CD14-positive monocyte (primary cell): ENCODE results near the gene NLRP4. TPM values are rescaled to one million over a fixed set of nuclear protein-coding genes. Genes with fewer than 3 reads are reported as not detected.
A peak's percentile ranks its signal among the peaks of the same experiment; 100 is the strongest.
"Not testable (repeated sequence)": the region's sequence is repeated elsewhere in the genome, so short reads cannot be mapped to it uniquely, and the experiment has no call there.

Experiments used
- DNase-seq, 3 donors: peaks; one replicate each; pipeline ENCODE4 v3.0.0-alpha.2; 2011 to 2022
- H2AFZ ChIP-seq: 2 replicates; pipeline ENCODE4 v1.6.0; 2012; ENCODE audit warnings: mild to moderate bottlenecking, low read depth, low read length, inconsistent platforms; ENCODE audit not compliant: insufficient read depth, poor library complexity, severe bottlenecking
- H3K27ac ChIP-seq, 2 donors: 1 replicate in 1 of 2; 2 replicates in 1 of 2; pipeline ENCODE4 v1.5.1; 2012 to 2013; ENCODE audit warnings: low read length in 2 of 2, control low read depth in 1 of 2, inconsistent platforms in 1 of 2, low read depth in 1 of 2, mild to moderate bottlenecking in 1 of 2
- H3K27me3 ChIP-seq, 2 donors: one replicate each; pipeline versions ENCODE4 v1.6.0 to v1.6.1; 2011 to 2013; ENCODE audit warnings: low read length in 2 of 2; ENCODE audit not compliant: control insufficient read depth in 2 of 2, insufficient read depth in 2 of 2
- H3K36me3 ChIP-seq, 2 donors: replicated peaks in 1 of 2; 1 replicate in 1 of 2; 2 replicates in 1 of 2; pipeline versions ENCODE4 v1.5.1 to v1.6.1; 2012 to 2013; ENCODE audit warnings: low read length in 2 of 2, control low read depth in 1 of 2, inconsistent platforms in 1 of 2, mild to moderate bottlenecking in 1 of 2; ENCODE audit not compliant: insufficient read depth in 2 of 2, control insufficient read depth in 1 of 2
- H3K4me1 ChIP-seq, 2 donors: 1 replicate in 1 of 2; 2 replicates in 1 of 2; pipeline versions ENCODE4 v1.5.1 to v1.6.1; 2012 to 2013; ENCODE audit warnings: low read length in 2 of 2, control low read depth in 1 of 2, inconsistent platforms in 1 of 2, mild to moderate bottlenecking in 1 of 2, moderate library complexity in 1 of 2; ENCODE audit not compliant: insufficient read depth in 2 of 2, control insufficient read depth in 1 of 2
- H3K4me2 ChIP-seq: replicated peaks from 2 replicates; pipeline ENCODE3; 2012; ENCODE audit warnings: low read length, moderate library complexity, mild to moderate bottlenecking; ENCODE audit not compliant: poor library complexity, severe bottlenecking; ENCODE audit errors: extremely low read depth
- H3K4me3 ChIP-seq, 3 experiments: fragments of 200-600 bp in 1 of 3; sonication (generic) in 1 of 3; replicated peaks in 1 of 3; 1 replicate in 2 of 3; 2 replicates in 1 of 3; pipeline ENCODE4 v1.5.1; 2011 to 2013; ENCODE audit warnings: low read length in 3 of 3, mild to moderate bottlenecking in 3 of 3, control low read depth in 2 of 3, low read depth in 2 of 3, inconsistent platforms in 1 of 3, moderate library complexity in 1 of 3
- H3K79me2 ChIP-seq: 2 replicates; pipeline ENCODE4 v1.6.0; 2012; ENCODE audit warnings: mild to moderate bottlenecking, control low read depth, inconsistent platforms, low read length, moderate library complexity; ENCODE audit not compliant: insufficient read depth
- H3K9ac ChIP-seq: 2 replicates; pipeline ENCODE4 v1.6.0; 2017; ENCODE audit warnings: low read length, mild to moderate bottlenecking; ENCODE audit not compliant: insufficient read depth, poor library complexity, severe bottlenecking
- H3K9me3 ChIP-seq, 2 donors: replicated peaks in 1 of 2; 1 replicate in 1 of 2; 2 replicates in 1 of 2; pipeline versions ENCODE4 v1.5.1 to v1.6.1; 2012 to 2013; ENCODE audit warnings: low read length in 2 of 2, control low read depth in 1 of 2; ENCODE audit not compliant: control insufficient read depth in 1 of 2, insufficient read depth in 1 of 2
- H4K20me1 ChIP-seq: 2 replicates; pipeline ENCODE4 v1.6.0; 2012; ENCODE audit warnings: mild to moderate bottlenecking, low read length, control low read depth, moderate library complexity; ENCODE audit not compliant: insufficient read depth
- H3K27ac Mint-ChIP-seq, 7 donors: one replicate each; pipeline ENCODE4 v1.8.0; 2020; ENCODE audit warnings: mild to moderate bottlenecking in 7 of 7, mixed read lengths in 7 of 7, moderate library complexity in 6 of 7, inconsistent platforms in 2 of 7
- H3K27me3 Mint-ChIP-seq, 3 donors: one replicate each; pipeline ENCODE4 v1.8.0; 2021 to 2022; ENCODE audit warnings: low read depth in 3 of 3, mild to moderate bottlenecking in 3 of 3, mixed read lengths in 3 of 3, moderate library complexity in 3 of 3, inconsistent platforms in 1 of 3
- H3K36me3 Mint-ChIP-seq, 2 donors: one replicate each; pipeline ENCODE4 v1.8.0; 2020; ENCODE audit warnings: mixed read lengths in 2 of 2, inconsistent platforms in 1 of 2, mild to moderate bottlenecking in 1 of 2
- H3K4me1 Mint-ChIP-seq: one replicate; pipeline ENCODE4 v1.8.0; 2020; ENCODE audit warnings: mild to moderate bottlenecking, mixed read lengths
- H3K4me3 Mint-ChIP-seq, 2 donors: one replicate each; pipeline ENCODE4 v1.8.0; 2020; ENCODE audit warnings: mild to moderate bottlenecking in 2 of 2, mixed read lengths in 2 of 2, moderate library complexity in 1 of 2
- H3K9me3 Mint-ChIP-seq, 7 donors: one replicate each; pipeline ENCODE4 v1.8.0; 2020 to 2022; ENCODE audit warnings: mixed read lengths in 7 of 7, mild to moderate bottlenecking in 6 of 7, moderate library complexity in 6 of 7, inconsistent platforms in 2 of 7
- WGBS: methylation state at CpG from one replicate; pipeline ENCODE4 v1.1.5; 2013; ENCODE audit warnings: missing lambda C conversion rate; ENCODE audit not compliant: insufficient coverage; 5-methylcytosine and 5-hydroxymethylcytosine counted together
- intact Hi-C, 2 donors: fragments of 100-400 bp; cut with micrococcal nuclease; formaldehyde crosslinking; loops; one replicate each; pipeline versions ENCODE4 v1.15.0 to v1.15.1; 2023
- polyA plus RNA-seq, 3 donors: library from polyadenylated mRNA; depleted of rRNA in 1 of 3; unstranded in 2 of 3; stranded (reverse) in 1 of 3; fragments of 300-500 nt in 2 of 3; fragments of >200 nt in 1 of 3; fragmentation: Illumina TruSeq in 2 of 3; gene quantifications; 1 replicate in 2 of 3; 2 replicates in 1 of 3; pipeline ENCODE4 v1.2.3, GENCODE V29; 2012 to 2021
- TF ChIP-seq, protein P1 (sequence below): fragments of 200-600 bp; IDR thresholded peaks from one replicate; pipeline ENCODE4 v1.8.0; 2022; ENCODE audit warnings: antibody characterized with exemption, mild to moderate bottlenecking

The NLRP4 gene
- polyA plus RNA-seq, 3 donors, result not detected

DNA sequence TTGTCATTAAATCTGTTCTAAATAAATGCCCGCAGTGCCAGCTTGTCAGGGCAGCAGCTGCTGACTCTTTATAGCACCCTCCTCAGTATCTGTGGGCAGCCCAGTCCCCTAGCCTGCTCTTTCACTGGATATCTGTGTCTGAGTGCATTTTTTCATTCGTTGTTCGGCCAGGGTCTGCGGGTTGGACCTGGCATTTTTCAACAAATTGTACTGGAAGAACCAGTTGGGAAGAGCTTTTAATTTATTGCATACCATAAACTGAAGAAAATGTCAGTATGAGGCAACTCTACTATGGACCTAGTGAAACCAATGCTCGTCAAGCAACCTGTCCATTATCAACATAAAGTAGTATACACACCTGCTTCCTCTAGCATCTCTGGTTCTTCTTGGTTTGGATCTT lies 87.2 kb downstream of the NLRP4 start:
- Histone ChIP-seq H3K27ac (no peak overlapping the region), H3K79me2 (no peaks in the 10 kb centered on the region), H3K4me1 (no peaks in the 10 kb centered on the region), H3K9me3 (peaks cover 45 to 71% of the 10 kb centered on the region in 2 donors), H4K20me1 (no peaks in the 10 kb centered on the region), H3K27me3 (no peaks in the 10 kb centered on the region), H3K36me3 (no peaks in the 10 kb centered on the region), H2AFZ (no peak overlapping the region), H3K9ac (no peak overlapping the region), H3K4me2 (no peak overlapping the region), H3K4me3 (no peak overlapping the region)
- Mint-ChIP-seq H3K9me3 (peaks cover 23 to 59% (median 47%) of the 10 kb centered on the region in 7 donors), H3K27ac (no peak overlapping the region), H3K4me1 (no peaks in the 10 kb centered on the region), H3K4me3 (no peak overlapping the region), H3K27me3 (peaks cover 0 to 2% (median 0%) of the 10 kb centered on the region in 3 donors), H3K36me3 (no peaks in the 10 kb centered on the region)
- TF ChIP-seq, protein P1, sequence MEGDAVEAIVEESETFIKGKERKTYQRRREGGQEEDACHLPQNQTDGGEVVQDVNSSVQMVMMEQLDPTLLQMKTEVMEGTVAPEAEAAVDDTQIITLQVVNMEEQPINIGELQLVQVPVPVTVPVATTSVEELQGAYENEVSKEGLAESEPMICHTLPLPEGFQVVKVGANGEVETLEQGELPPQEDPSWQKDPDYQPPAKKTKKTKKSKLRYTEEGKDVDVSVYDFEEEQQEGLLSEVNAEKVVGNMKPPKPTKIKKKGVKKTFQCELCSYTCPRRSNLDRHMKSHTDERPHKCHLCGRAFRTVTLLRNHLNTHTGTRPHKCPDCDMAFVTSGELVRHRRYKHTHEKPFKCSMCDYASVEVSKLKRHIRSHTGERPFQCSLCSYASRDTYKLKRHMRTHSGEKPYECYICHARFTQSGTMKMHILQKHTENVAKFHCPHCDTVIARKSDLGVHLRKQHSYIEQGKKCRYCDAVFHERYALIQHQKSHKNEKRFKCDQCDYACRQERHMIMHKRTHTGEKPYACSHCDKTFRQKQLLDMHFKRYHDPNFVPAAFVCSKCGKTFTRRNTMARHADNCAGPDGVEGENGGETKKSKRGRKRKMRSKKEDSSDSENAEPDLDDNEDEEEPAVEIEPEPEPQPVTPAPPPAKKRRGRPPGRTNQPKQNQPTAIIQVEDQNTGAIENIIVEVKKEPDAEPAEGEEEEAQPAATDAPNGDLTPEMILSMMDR, result no peak
- intact Hi-C loops, result no loop called here
- WGBS, result 60% methylated on average over 1 of the region's 5 CpGs
- no peak for DNase-seq

- Histone ChIP-seq H3K4me1 (no peaks in the 10 kb centered on the region), H3K4me2 (no peak overlapping the region), H3K9ac (no peak overlapping the region), H3K27me3 (no peaks in the 10 kb centered on the region), H3K36me3 (no peaks in the 10 kb centered on the region), H3K9me3 (peaks cover 57 to 62% of the 10 kb centered on the region in 2 donors), H3K27ac (no peak overlapping the region), H2AFZ (no peak overlapping the region), H3K79me2 (no peaks in the 10 kb centered on the region), H4K20me1 (no peaks in the 10 kb centered on the region), H3K4me3 (no peak overlapping the region)
- WGBS, result 100% methylated on average over 5 of the region's 8 CpGs
- peaks cover 21 to 73% (median 50%) of the 10 kb centered on the region in 7 donors for H3K9me3 Mint-ChIP-seq
- H3K4me1 Mint-ChIP-seq, result no peaks in the 10 kb centered on the region
- intact Hi-C loops, result no loop called here
- peak overlapping the region in 1 of 7 donors; percentile 48 for H3K27ac Mint-ChIP-seq
- DNase-seq, result no peak
- peaks cover 0 to 2% (median 1%) of the 10 kb centered on the region in 3 donors for H3K27me3 Mint-ChIP-seq
- no peaks in the 10 kb centered on the region for H3K36me3 Mint-ChIP-seq
- TF ChIP-seq, protein P1, result no peak
- H3K4me3 Mint-ChIP-seq, result no peak overlapping the region
Observed at GRCh38 chr19:55927991-55928390, 91.7 kb downstream of the NLRP4 start.

GRCh38 chr19:55929258-55929657 lies 92.9 kb downstream of the NLRP4 start:
- WGBS, result no CpG with 5 or more reads among the region's 5 CpGs
- H3K4me2 ChIP-seq, H2AFZ ChIP-seq, H3K27ac Mint-ChIP-seq, DNase-seq, H3K36me3 ChIP-seq, H3K79me2 ChIP-seq, H3K4me1 ChIP-seq, H4K20me1 ChIP-seq, H3K27me3 Mint-ChIP-seq, intact Hi-C loops, H3K36me3 Mint-ChIP-seq, H3K4me3 Mint-ChIP-seq, H3K27me3 ChIP-seq, H3K4me1 Mint-ChIP-seq, H3K27ac ChIP-seq, H3K9ac ChIP-seq, H3K4me3 ChIP-seq: not testable (repeated sequence)
- peaks cover 54 to 62% of the 10 kb centered on the region in 2 donors for H3K9me3 ChIP-seq
- peaks cover 19 to 72% (median 46%) of the 10 kb centered on the region in 7 donors for H3K9me3 Mint-ChIP-seq
